Neural progenitor cell (in vitro differentiated cells): ENCODE data around the gene UNC93B1.
"Not testable (repeated sequence)": the region's sequence is repeated elsewhere in the genome, so short reads cannot be mapped to it uniquely, and the experiment has no call there.

Source experiments
- CTCF ChIP-seq: fragments of 200-600 bp; sonication (generic); IDR thresholded peaks from 2 replicates; pipeline ENCODE4 v1.5.1; 2017; ENCODE audit warnings: antibody characterized with exemption, mild to moderate bottlenecking
- EZH2phosphoT487 ChIP-seq: fragments of 200-600 bp; sonication (generic); IDR thresholded peaks from 2 replicates; pipeline ENCODE4 v1.6.1; 2017; ENCODE audit warnings: antibody characterized with exemption

GRCh38 chr11:67995129-67995528 lies 8.8 kb downstream of the UNC93B1 start:
- TF ChIP-seq CTCF, EZH2phosphoT487: not testable (repeated sequence)
